Astrocyte of the spinal cord (primary cell): ENCODE measurements around the gene HSPB9.
"Not testable (repeated sequence)": the region's sequence is repeated elsewhere in the genome, so short reads cannot be mapped to it uniquely, and the experiment has no call there.

ENCODE experiments used
- DNase-seq: peaks from one replicate; pipeline ENCODE4 v3.0.0; 2011; ENCODE audit warnings: low read depth, low spot score
- H3K4me3 ChIP-seq: 2 replicates; pipeline ENCODE4 v1.5.1; 2011; ENCODE audit warnings: low read depth, mild to moderate bottlenecking, low read length, moderate library complexity
- CTCF ChIP-seq: IDR thresholded peaks from 2 replicates; pipeline ENCODE4 v1.5.1; 2012; ENCODE audit warnings: low read depth, mild to moderate bottlenecking, low read length, inconsistent platforms
- in situ Hi-C: cut with HindIII; loops from 2 replicates; pipeline ENCODE4 v1.10.0; 2017; ENCODE audit warnings: low sequenced_read_pairs

The HSPB9 gene

DNA sequence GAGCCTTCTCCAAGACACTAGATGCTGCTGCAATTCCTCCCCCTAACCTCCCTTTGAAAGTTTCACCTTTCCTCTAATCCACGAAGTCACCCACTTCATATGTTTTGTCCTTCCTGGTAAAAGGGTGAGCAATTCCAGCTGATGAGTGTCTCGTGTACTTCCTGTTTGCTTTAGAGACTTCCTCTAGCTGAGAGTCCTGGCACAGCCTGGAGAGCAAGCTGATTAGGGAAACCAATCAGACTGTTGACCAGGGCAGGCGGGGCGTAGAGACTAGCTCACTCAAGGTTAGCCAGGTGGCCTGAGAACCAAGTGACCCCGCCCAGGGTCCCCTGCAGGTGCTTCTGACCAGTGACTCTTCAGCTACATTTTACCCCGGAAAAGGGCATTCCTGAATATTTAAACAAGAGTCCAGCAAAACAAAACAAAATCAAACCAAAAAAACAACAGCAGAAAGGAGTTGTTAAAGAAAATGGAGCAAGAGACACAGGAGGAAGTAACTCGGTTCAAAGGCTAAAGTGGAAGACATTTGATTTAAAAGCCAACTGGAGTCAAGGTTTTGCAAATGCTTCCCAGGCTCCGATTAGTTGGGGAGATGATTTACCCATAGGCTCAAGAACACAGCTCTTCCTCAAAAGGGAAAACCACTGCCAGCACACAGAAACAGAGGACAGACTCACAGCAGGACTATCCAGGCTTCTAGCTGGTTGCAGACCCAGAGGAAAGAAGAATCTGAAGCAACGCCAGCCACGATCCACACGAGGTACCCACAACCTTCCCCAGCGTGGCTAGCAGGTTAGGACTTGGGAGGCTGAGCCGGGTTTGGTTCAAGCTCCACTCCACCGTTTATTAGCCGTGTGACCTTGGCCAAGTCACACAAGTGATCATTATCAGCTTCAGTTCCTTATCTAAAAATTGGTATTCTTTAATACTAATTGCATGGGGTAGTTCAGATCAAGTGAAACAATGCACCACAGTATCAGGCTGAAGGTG is 13.4 kb downstream of the HSPB9 start:
- peak; percentile 46 for DNase-seq
- no peak for TF ChIP-seq CTCF
- H3K4me3 ChIP-seq = no peak overlapping the region
- in situ Hi-C loops = no loop called here

- DNase-seq = no peak
- no peak for TF ChIP-seq CTCF
- in situ Hi-C loops = no loop called here
- H3K4me3 ChIP-seq = no peak overlapping the region
These were observed 14.0 kb downstream of the HSPB9 start for GRCh38 chr17:42136654-42137051.

- no peak for TF ChIP-seq CTCF
- in situ Hi-C loops = no loop called here
- H3K4me3 ChIP-seq = no peak overlapping the region
- no peak for DNase-seq
These were observed 16.3 kb downstream of the HSPB9 start for GRCh38 chr17:42138749-42139492.

- DNase-seq, in situ Hi-C loops, H3K4me3 ChIP-seq: not testable (repeated sequence)
These were observed 18.1 kb downstream of the HSPB9 start for GRCh38 chr17:42140690-42141089.

DNA sequence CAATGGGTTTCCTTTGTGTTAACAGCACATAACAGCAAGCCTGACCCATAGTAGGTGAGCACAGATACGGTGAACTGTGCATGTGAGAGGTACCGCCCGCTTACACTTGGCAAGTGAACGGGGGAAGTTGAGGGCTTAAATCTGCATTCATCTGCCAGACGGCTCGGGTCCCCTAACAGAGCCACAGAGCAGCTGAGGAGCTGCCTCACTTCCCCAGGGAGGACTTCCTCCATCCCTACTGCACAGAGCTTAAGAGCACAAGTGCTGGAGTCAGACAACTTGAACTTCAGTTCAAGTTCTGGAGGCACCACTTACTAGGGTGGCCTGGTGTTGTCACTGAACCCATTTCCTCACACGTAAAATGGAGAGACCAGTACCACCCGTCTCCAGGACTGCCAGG is 18.8 kb downstream of the HSPB9 start:
- in situ Hi-C loops = no loop called here
- H3K4me3 ChIP-seq = no peak overlapping the region
- DNase-seq = no peak
- no peak for TF ChIP-seq CTCF

DNA sequence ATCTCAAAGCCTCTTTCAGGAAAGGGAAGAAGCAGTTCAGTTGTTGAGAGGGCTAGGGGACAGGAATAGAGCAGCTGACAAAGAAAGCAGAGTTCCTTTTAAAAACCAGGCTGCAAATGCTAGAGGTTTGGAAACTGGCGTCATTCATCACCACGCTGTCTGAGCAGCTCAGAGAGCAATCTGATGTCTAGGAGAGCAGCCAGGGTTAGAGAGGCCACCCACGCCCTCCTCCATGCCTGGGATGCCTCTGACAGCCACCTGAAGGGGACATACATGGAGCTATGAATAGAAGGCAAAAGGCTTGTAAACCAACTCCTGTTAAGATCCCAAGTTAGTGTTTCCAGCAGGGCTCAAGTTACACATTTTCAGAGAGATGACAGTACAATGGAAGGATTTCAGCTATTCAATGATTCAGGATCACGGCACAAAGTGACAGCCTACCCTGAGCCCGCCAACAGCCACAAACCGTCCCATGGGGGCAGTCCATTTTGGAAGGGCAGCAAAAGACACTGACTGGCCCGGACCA is 19.8 kb downstream of the HSPB9 start:
- no peak for TF ChIP-seq CTCF
- DNase-seq = peak; percentile 61
- in situ Hi-C loops = no loop called here
- H3K4me3 ChIP-seq = no peak overlapping the region

GRCh38 chr17:42143138-42143537 is 20.5 kb downstream of the HSPB9 start:
- in situ Hi-C loops, H3K4me3 ChIP-seq, DNase-seq: not testable (repeated sequence)
